ENCODE measurements around the gene ITGA11.

Gene ITGA11, protein sequence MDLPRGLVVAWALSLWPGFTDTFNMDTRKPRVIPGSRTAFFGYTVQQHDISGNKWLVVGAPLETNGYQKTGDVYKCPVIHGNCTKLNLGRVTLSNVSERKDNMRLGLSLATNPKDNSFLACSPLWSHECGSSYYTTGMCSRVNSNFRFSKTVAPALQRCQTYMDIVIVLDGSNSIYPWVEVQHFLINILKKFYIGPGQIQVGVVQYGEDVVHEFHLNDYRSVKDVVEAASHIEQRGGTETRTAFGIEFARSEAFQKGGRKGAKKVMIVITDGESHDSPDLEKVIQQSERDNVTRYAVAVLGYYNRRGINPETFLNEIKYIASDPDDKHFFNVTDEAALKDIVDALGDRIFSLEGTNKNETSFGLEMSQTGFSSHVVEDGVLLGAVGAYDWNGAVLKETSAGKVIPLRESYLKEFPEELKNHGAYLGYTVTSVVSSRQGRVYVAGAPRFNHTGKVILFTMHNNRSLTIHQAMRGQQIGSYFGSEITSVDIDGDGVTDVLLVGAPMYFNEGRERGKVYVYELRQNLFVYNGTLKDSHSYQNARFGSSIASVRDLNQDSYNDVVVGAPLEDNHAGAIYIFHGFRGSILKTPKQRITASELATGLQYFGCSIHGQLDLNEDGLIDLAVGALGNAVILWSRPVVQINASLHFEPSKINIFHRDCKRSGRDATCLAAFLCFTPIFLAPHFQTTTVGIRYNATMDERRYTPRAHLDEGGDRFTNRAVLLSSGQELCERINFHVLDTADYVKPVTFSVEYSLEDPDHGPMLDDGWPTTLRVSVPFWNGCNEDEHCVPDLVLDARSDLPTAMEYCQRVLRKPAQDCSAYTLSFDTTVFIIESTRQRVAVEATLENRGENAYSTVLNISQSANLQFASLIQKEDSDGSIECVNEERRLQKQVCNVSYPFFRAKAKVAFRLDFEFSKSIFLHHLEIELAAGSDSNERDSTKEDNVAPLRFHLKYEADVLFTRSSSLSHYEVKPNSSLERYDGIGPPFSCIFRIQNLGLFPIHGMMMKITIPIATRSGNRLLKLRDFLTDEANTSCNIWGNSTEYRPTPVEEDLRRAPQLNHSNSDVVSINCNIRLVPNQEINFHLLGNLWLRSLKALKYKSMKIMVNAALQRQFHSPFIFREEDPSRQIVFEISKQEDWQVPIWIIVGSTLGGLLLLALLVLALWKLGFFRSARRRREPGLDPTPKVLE

DNA sequence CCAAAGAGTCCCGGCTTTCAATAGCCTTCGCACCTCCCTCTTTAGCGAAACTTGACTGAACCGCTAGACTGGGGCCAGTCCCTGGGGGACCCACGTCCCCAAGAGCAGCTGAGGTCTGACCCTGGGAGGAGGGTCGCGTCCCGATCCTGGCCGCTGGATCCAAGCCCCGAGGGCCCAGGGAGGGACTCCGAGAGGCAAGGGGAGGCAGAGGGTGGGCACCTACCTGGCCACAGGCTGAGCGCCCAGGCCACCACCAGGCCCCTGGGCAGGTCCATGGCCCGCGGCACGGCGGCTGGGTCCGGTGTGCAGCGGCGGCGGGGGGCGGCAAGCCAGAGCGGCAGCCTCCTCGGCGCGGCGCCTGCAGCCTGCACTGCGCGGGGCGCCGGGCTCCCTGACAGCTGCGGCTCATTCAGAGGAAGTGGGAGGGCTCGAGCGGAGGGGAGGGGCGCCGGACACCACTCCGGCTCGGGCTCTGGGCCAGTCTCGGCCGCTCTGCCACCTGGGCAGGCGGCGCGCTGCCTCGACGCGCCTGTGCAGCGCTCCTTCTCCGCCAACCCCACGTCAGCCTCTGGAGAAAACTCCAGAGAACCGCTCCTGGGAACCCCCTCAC, at the start of gene ITGA11:
Gene ITGA11 (minus strand): TSS at position 372 of the 610 bp plus-strand sequence. CDS start 97 bp downstream, at position 275.
- DNase-seq = no peak

DNA sequence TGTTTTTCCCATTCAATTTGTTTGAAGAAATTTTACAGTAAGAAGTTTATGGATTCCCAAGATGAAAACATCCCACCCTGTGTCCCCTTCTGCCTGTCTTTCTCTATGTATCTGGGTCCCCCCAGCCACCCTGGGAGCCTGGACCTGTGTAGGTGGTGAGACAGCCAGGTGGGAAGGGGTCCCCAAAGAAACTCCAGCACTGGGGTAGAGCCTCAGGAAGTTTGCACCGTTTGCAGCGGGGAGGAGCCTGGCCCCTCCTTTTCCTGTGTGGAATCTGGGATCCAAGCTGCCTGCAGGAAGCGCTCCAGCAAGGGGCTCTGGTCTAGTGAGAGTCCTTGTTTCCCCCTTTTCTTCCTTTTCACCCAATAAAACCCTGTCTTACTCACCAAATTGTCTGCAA, 49.4 kb upstream of the ITGA11 start:
- no peak for DNase-seq

DNA sequence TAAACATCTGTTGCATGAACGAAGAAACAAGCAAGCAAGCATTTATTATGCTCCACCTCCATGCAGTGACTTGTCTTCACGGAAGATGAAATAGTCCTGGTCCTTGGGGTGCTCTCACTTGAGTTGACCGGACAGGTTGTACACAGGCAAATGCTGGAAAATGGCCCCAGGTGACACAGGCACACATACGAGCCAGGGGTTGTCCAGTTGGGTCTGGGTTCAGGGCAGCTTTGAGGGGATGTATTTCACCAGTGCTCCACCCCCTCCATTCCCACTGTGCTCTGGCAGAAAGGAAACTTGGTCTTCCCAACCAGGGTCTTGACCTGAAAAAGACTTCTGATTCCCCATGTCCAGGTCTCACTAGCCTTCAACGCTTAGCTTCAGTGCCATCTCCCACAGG, 48.3 kb upstream of the ITGA11 start:
- no peak for DNase-seq

DNA sequence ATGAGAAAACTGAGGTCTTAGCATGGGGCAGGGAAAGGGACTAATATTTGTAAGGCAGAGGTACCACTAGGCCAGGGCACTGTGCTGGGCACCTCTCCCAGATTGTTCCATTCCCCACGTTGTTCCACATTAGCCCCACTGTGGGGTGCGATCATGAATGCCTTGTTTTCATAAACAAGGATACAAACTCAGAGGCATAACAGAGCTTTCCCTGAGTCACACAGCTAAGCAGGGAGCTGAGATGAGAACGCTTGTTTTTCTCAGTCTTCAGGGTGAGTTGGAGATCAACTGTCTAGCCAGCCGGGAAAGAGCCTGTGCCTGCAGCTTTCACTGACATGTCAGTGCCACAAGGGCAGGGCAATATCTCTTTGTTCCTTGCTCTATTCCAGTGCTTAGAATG, 47.9 kb upstream of the ITGA11 start:
- DNase-seq = no peak

DNA sequence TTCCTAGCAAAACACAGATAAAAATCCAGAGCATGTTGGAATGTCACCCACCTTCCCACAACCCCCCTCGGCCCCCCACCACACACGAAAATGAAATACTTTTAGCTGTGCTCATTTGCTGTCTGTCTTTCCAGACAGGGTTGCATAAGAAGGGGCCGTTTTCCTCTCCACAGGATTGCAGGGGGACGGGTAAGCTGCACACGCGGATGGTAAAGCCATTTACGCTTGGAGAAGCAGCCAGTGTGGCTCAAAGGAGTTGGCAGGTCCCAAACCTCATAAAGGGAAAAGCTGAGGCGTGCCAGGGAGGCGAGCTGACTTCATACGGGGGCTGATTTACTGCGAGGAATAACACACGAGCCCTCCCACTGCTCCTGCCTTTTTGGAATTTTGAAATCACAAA, 47.4 kb upstream of the ITGA11 start:
- DNase-seq = no peak

DNA sequence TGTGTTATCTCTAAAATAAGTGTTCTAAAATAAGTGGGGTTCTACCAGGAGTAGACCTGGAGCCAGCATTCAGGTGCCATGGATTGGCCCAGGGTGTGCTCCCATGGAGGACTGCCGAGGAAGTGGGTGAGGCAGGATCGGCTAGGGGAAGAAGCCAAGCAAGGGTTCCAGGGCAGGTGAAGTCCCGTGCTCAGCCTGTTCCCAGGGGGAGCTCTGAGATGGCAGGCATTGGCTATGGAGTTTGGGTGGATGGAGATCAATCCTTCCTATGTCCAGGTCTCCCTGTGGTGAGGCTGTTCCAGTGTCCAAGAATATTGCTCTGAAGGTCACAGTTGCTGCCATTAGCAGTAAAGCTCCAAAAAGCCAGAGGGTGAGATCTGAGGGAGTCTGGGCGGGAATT, 46.9 kb upstream of the ITGA11 start:
- DNase-seq = no peak

DNA sequence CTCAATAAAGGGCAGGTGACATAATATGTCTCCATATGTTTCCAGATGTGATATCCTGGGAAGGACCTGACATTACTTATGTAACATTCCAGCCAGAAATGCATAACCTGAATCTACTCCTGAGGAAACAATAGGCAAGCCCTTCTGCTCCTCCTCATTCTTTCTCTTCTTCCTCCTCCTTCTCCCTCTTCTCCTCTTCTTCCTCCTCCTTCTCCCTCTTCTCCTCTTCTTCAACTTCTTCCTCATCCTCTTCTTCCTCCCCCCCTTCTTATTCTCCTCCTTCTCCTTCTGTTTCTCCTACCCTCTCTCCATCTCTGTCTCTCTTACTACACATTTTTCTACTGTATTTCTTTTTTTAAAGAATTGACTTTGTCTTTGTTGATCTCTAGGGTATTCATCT, 43.5 kb upstream of the ITGA11 start:
- no peak for DNase-seq

DNA sequence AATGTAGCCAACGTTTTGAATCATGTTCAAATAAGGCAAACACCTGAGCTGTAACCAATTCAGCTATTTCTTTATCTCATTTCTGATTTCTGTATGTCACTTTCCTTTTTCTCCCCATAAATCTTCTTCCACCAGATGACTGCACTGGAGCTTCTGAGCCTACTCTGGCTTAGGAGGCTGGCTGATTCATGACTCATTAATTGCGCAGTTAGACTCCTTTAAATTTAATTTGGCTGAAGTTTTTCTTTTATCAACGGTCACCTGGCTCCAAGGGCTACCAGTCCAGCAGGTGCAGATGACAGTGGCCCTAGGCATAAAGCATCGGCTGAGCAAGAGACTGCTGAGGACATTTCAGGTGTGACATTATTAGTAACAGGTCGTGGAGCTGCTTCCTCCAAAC, 39.6 kb upstream of the ITGA11 start:
- no peak for DNase-seq

DNA sequence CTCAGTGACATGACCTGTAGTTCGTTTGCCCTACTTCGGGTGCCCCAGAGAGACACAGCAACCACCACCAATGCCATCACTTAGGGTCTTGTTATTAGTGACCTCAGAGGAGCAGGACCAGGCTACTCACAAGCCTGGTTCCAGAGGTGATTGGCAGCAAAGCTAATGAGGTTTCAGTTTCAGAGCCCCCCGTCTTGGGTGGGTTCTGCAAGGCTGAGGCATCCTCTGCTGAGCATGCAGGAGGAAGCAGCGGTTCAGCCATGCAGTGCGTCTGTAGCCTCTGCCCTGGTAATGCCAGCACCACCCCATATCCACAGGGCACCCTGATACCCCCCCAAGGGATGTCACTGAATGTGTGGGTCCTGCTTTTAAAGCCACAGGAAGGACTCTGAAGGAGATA, 39.0 kb upstream of the ITGA11 start:
- no peak for DNase-seq

DNA sequence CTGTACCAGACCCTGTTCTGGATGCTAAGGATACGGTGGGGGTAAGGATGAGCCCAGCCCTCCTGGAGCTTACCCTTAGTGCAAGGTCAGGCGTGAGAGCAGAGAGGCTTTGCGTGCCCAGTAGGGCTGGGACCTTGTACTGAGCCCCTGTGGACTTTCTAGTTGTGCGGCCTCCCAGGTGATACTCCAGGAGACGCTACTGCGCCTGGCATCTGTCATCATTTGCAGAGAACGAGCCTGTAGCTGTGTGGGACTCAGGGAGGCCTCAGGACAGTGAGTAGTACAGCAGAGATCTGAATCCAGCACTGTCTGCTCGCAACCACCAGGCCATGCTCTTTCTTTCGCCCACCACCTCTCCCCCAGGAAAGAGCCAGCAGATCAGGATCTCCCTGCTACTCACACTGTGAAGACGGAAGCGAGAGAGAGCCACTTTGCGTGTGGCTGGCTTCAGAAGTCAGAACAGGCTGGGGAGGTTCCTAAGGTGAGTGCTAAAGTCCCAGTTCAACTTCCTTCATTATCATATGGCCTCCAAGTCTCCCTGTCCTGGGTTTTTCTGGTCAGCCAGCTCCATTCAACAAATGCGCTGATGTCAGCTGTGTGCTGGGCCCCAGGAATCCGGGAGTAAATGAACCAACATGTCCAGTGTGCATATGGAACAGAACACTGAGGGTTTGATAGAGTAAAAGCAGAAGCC, 38.2 kb upstream of the ITGA11 start:
- DNase-seq = no peak

DNA sequence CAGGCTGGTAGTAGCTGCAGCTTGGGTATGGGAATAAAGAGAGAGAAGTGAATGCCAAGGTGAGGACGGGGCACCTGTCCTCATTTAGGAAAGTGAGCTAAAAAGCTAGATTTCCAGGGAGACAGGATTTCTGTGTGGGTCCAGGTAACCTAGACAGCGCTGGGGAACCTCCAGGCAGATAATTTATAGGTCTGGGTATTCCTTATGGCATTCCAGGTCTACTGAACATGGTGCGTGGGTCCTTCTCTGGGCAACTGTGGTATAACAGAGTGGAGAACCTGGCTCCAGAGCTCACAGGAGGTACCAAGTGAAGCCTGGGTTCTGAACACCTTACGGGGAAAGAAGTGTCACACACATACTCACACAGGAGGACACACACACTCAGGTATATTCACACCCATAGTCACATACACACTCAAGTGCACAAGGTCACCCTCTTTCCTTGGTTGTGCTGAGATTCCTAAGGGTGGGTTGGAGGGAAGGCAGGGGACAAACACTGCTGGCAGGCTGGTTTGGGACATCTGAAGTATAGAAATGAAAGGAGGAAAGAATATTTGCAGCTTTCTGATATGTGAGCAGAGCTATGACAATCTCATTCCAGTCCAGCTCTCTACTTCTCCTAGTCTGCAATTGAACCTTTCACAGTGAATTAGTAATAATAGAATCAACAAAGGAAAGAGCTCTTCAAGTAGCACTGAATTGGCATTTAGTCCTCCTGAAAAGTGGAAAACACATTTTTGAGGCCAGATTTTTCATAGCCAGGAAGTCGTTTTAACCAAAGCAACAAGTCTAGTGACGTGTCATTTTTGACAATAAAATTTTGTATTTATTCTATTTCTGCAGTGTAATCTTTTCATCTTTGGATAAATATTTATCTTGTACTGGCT, 37.4 kb upstream of the ITGA11 start:
- no peak for DNase-seq

DNA sequence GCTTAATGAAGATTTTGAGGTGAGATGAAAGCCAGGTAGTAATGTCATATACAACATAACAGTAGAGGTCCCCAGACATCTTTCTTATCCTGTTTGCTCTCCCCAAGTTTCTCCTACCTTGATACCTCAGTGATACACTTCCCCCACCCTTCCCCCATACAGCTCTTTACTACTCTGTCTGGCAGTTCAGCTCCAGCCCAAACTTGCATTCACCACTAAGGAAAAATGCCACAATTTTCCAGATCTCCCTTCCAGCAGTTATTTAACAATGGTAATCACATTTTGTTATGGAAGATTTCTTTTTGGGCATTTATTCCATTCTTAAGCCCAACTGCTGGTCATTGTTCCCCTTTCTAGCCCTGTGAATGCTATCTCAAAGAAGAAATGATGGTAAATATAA, 34.9 kb upstream of the ITGA11 start:
- no peak for DNase-seq

DNA sequence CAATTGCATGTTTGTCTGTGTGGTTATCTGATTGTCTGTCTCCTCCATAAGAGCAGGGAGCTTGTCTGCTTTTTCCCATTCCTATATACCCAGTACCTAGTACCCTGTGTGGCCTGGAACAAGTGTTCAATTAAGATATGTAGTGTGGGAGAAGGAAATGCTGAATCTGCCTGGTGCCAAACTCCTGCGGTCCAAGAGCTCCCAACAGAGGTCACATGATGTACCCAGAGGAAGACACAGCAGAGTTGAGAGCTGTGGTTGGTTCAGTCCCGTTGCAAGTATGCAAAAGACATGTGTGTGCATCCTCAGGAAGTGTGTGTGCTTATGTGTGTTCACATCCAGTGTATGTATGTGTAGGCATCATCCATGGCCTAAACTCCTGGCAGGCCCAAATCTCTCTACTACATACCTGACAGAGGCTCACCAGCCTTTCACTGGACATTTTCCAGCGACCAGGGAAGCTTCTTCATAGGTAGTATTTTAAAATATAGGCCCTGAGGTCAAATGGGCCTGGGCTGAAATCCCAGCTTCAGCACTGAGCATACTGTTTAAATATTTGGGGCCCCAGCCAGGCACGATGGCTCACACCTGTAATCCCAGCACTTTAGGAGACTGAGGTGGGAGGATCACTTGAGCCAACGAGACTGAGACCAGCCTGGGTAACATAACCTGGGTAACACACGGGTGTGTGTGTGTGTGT, 34.0 kb upstream of the ITGA11 start:
- no peak for DNase-seq

DNA sequence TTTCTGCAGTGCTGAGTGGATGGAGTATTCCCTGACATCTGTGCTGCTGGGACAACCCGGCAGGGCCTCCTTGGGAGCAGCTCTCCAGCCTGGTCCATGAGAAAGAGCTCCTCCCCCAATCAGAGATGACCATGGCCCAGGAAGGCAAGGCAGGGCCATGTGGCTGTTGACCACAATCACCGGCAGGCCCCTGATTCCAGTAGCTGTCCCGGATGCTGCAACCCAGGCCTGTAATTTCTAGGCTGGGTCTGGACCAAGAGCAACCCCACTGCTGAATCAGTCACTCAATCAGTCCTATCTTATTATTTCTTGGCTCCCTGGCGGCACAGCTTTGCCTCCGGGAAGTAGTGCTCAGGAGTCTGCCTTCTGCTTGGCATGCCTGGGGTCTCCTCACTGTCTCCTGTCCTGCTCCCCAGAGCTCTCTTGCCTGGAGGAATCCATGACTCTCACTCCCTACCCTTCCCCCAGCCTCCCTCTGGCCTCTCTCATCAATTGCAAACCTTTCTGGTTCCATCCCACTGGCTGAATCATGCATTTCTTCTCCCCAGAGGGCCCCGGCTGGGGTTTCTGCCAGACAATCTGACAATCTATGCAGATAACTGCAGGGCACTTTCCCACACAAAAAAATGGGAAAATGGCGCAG, 32.6 kb upstream of the ITGA11 start:
- no peak for DNase-seq

DNA sequence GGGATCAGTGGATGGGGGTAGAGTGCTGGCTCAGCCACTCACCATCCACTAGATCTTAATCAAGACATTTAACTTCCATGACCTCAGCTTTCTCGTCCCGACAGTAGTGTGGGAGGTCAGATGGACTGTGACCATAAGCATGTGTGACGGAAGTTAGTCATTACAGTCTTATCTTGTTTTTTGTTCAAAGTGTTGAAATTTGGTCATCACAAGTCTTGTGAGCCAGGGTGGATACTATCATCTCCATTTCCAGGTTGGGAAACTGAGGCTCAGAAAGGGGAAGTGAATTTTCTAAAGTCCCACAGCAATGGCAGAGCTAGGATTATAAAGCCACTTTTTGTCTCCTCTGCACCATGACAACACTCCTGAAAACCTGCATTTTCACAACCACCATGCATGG, 32.0 kb upstream of the ITGA11 start:
- no peak for DNase-seq

DNA sequence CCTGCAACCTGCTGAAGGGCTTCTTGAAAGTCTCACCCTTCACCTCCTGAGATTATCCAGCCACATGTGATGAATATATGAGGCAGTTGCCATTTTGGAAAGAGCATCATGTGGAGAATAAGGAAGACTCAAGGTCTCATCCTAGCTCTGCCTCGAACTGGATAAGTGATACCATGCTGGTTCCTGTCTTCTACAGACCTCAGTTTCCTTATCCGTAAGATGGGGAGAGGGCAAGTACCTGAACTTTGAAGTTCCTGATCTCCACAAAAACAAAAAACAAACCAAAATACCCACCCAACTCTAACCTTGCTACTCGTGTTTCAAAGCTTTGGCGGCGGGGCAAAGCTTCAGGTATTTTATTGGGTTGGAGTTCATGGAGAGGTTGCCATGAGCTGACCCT, 31.5 kb upstream of the ITGA11 start:
- DNase-seq = no peak

DNA sequence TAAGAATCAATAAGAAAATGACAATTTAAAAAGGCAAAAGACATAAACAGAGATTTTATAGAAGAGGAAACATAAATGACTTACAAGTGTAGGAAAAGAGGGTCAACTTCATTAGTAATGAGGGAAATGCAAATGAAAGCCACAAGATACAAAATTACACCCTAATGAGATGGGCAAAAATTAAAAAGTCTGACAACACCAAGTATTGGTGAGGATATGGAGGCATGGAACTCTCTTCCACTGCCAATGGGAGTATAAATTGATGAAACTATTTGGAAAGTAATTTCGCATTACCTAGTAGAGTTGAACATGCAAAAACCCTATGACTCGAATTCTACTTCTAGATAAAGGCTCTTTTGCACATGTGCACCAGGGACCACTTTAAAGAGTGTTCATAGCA, 28.2 kb upstream of the ITGA11 start:
- no peak for DNase-seq

DNA sequence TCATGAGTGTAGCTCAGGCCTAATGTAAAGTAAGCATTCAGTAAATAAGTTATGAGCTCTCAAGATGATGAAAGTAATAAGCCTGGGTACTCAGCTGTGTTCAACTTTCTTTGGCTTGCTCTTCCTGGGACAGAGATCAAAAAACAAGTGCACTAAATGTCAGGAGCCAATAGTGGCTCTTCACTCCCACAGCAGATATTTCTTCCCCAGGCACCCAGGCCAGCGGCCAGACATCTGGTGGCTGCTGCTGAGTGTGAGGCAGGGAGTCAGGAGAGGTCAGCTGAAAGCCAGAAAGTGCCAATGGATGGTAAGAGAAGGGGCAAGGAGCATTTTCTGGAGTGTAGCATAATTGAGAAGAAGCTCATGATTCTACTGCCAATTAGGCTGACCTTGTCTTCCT, 18.2 kb upstream of the ITGA11 start:
- no peak for DNase-seq

DNA sequence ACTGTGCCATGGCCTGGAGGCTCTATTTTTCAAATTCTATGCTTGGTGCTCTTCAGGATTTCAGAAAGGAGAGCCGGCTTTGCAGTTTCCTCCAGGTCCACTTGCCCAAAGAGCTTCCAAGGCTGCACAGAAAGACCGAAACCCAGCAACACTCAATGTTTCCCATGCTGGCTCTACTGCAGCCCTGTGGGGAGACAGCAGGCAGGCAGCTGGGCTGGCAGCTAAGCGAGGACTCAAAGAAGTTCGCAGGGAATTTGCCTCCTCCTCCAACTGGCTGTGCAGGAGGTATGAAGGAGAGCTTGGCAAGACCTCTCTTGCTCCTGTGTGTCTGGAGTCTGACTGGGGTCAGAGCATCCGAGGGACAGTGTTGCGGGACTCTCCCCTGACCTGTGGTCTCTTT, 17.4 kb upstream of the ITGA11 start:
- DNase-seq = no peak

All from activated CD4-positive, alpha-beta T cell treated with anti-CD3 and anti-CD28 coated beads, Interleukin-2, amount 50 U/mL, for 16 hours (primary cell).